Measurements from ENCODE around the gene SMAD7.

- TF ChIP-seq ZFP3 (CRISPR knock-in tag; IDR thresholded peaks at IDR 0.05), result no peak
- TF ChIP-seq ZFP30 (CRISPR knock-in tag; IDR thresholded peaks at IDR 0.05), result no peak
- TF ChIP-seq TSHZ2 (CRISPR knock-in tag; IDR thresholded peaks at IDR 0.05), result no peak
- TF ChIP-seq TCF4 (CRISPR knock-in tag; IDR thresholded peaks at IDR 0.05; ENCODE audit: borderline replicate concordance), result no peak
- TF ChIP-seq PATZ1 (CRISPR knock-in tag; IDR thresholded peaks at IDR 0.05; ENCODE audit: borderline replicate concordance), result no peak
- no peak for TF ChIP-seq CREB5 (CRISPR knock-in tag; IDR thresholded peaks at IDR 0.05; ENCODE audit: low read depth)
- TF ChIP-seq ZNF565 (CRISPR knock-in tag; conservative IDR thresholded peaks at IDR 0.05; ENCODE audit: low read depth), result no peak
These were observed 53.8 kb downstream of the SMAD7 start for GRCh38 chr18:48896875-48897511.
